ENCODE results near the gene ACP1.

ACP1 gene

GRCh38 chr2:280650-281110, 15.9 kb downstream of the ACP1 start:
- no peak for DNase-seq (ENCODE audit: low read depth in 2 of 2)

- DNase-seq (ENCODE audit: low read depth in 2 of 2): no peak
These were observed 16.6 kb downstream of the ACP1 start for GRCh38 chr2:281381-281780.

GRCh38 chr2:282371-283263, 17.9 kb downstream of the ACP1 start:
- DNase-seq (ENCODE audit: low read depth in 2 of 2): no peak

- DNase-seq (ENCODE audit: low read depth in 2 of 2): no peak
These were observed 19.4 kb downstream of the ACP1 start for GRCh38 chr2:283996-284794.

- no peak for DNase-seq (ENCODE audit: low read depth in 2 of 2)
These were observed 20.2 kb downstream of the ACP1 start for GRCh38 chr2:284896-285492.

GRCh38 chr2:285531-285930, 20.8 kb downstream of the ACP1 start:
- DNase-seq (ENCODE audit: low read depth in 2 of 2): no peak

DNA sequence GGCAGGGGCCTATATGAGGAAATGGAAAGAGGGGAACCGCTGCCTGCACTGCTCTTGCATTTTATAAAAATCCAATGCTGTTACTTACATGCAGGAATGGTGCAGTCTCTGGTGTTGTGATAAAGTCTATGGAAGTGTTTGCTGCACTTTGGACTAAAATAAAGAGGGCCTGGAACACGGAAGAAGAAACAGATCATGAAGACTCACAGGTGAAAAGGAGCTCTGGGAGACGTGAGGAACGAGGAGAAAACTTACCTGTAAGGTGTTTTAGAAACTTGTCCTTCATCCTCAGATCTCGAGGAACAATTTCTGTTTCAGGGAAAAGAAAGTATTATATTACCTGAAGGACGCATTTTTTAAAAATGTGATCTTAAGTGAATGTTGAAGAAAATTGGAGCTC, 21.3 kb downstream of the ACP1 start:
- DNase-seq (ENCODE audit: low read depth in 2 of 2): no peak

- DNase-seq (ENCODE audit: low read depth in 2 of 2): no peak
These were observed 22.1 kb downstream of the ACP1 start for GRCh38 chr2:286774-287392.

GRCh38 chr2:287471-287885, 22.7 kb downstream of the ACP1 start:
- no peak for DNase-seq (ENCODE audit: low read depth in 2 of 2)

GRCh38 chr2:287911-288757, 23.4 kb downstream of the ACP1 start, which contains the start of gene ALKAL2:
Gene ALKAL2, minus strand, starts transcription at chr2:288091. Its CDS starts 256 bp downstream, at chr2:287835.
- DNase-seq (ENCODE audit: low read depth in 2 of 2): no peak

- no peak for DNase-seq (ENCODE audit: low read depth in 2 of 2)
These were observed 24.1 kb downstream of the ACP1 start for GRCh38 chr2:288758-289361.

- DNase-seq (ENCODE audit: low read depth in 2 of 2): no peak
These were observed 24.8 kb downstream of the ACP1 start for GRCh38 chr2:289362-290089.

DNA sequence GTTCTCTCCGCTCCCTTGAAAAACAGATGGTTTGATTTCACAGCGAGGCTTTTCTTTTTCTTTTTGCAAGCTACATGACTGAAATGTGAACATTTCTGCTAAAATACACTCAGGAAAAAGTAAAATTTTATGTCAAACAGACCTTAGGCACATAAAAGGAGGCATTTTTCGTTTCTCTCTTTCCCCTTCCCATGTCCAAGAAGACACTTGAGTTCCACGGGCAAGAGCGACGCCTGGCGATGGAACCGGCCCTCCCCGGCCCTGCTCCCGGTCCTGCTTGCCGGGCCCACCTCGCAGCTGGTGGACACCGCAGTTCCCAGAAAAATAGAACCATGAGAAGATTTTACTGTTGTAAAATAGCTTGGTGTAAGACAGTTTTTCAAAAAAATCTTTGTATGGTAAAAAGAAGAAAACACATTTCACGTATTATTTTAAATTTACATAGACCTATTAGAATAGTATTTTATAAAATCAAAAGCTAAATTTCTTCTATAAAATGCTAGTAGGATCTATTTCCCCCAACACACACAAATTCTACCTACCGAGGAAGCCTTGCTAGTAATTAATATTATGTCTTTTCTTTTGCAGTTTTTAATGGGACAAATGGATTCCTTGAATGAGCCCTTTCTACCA, 25.5 kb downstream of the ACP1 start:
- DNase-seq (ENCODE audit: low read depth in 2 of 2): peak in 1 of 2 donors; percentile 16

GRCh38 chr2:295090-295489, 30.3 kb downstream of the ACP1 start:
- DNase-seq (ENCODE audit: low read depth in 2 of 2): no peak

DNA sequence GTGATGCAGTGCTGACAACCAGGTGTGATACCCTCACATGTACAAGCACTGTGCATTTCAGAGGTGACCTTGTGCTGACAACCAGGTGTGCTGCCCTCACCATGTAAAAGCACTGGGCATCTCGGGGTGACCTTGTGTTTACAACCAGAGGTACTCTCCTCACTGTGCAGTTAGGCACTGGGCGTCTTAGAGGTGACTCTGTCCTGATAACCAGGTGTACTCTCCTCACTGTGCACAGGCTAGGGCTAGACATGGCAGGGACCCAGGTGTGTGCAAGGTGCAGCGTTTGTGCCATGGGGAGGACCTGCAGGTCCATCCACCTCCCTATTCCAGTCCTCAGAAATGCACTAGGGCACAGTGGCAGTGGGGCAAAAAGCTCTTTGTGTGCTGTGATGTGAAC, 31.6 kb downstream of the ACP1 start:
- no peak for DNase-seq (ENCODE audit: low read depth in 2 of 2)

DNA sequence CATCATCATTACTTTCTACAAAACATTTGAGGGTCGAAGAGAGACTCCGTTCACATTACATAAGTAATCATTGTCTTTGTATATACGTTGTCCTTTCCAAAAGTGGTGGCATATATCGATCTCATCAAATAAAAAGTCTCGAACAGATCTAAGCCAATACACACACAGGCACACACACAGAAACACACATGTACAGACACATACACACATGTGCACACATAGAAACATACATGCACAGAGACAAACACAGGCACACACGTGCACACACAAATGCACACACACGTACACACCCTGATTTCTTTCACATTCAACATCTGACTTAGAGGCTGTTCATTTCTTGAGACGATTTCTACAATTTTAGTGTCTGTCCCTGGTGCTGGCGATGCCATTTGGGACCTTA, 40.6 kb downstream of the ACP1 start:
- DNase-seq (ENCODE audit: low read depth in 2 of 2): no peak

GRCh38 chr2:309148-309953, 44.6 kb downstream of the ACP1 start:
- DNase-seq (ENCODE audit: low read depth in 2 of 2): no peak

DNA sequence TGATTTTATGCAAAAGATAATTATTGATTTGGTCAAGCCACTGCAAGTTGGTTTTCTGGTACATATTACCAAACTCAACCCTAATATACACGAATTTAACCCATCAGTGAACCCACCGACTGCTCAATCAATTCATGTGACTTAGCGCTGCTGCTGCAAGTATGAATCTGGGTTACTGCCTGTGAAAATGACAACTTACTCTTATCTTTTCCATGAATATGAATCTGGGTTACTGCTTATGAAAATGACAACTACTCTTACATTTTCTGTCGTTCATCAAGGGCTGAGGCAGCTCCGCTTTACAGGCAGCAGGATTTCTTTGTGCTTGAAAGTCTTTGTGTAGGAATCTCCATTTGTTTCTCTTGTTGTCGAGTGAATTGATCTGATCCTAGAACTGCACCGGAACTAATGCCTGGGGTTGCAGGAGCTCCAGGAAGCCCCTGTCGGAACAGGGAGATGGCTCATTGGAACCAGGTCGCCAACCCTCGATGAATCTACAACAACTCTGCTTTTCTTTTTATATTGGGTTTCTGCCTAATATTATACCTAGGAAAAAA, 45.3 kb downstream of the ACP1 start:
- no peak for DNase-seq (ENCODE audit: low read depth in 2 of 2)
